IMR-90 (cell line): Measurements from ENCODE around the gene PRR23E. TPM values are rescaled to one million over a fixed set of nuclear protein-coding genes. Genes with fewer than 3 reads are reported as not detected.

Experiments
- ATAC-seq: fragments of 200-7000 bp; cut with Tn5 transposase; 2 replicates; pipeline ENCODE4 v1.9.1; 2020; ENCODE audit warnings: low read depth, mild to moderate bottlenecking, moderate library complexity
- BruUV-seq: library from RNA; stranded (reverse); fragments of 400-500 nt; replicated peaks from 2 replicates; lab custom pipeline; 2021; lab: Mats Ljungman, UMichigan
- CTCF ChIA-PET: fragments of 300-600 bp; formaldehyde crosslinking; extraction: SDS; loops from one replicate; lab custom pipeline; 2021; ENCODE audit warnings: antibody characterized with exemption; lab: Yijun Ruan, JAX
- POLR2A ChIA-PET: fragments of 300-600 bp; sonication (Branson Sonifier 250); formaldehyde crosslinking; loops from one replicate; lab custom pipeline; 2022; ENCODE audit warnings: antibody characterized with exemption; ENCODE audit not compliant: unreplicated experiment; lab: Charles Lee
- DNase-seq: peaks from one replicate; pipeline ENCODE4 v3.0.0; 2013
- H2AFZ ChIP-seq: replicated peaks from 2 replicates; pipeline ENCODE3; 2013; ENCODE audit warnings: low read length, mild to moderate bottlenecking; ENCODE audit not compliant: poor library complexity
- H2AK5ac ChIP-seq: 2 replicates; pipeline ENCODE4 v1.6.1; 2013; ENCODE audit warnings: low read depth, low read length, inconsistent platforms
- H2AK9ac ChIP-seq: replicated peaks from 2 replicates; pipeline ENCODE3; 2013; ENCODE audit warnings: mild to moderate bottlenecking, low read depth, low read length, moderate library complexity; ENCODE audit not compliant: poor library complexity
- H2BK120ac ChIP-seq: 2 replicates; pipeline ENCODE4 v1.6.1; 2013; ENCODE audit warnings: low read depth, low read length, inconsistent platforms
- H2BK15ac ChIP-seq: 3 replicates; pipeline ENCODE4 v1.6.1; 2013; ENCODE audit warnings: low read depth, low read length, inconsistent platforms
- H2BK20ac ChIP-seq: 2 replicates; pipeline ENCODE4 v1.6.1; 2013; ENCODE audit warnings: low read depth, mild to moderate bottlenecking, inconsistent platforms, low read length, moderate library complexity
- H2BK5ac ChIP-seq: 2 replicates; pipeline ENCODE4 v1.6.1; 2013; ENCODE audit warnings: mild to moderate bottlenecking, low read depth, low read length, inconsistent platforms; ENCODE audit not compliant: poor library complexity, severe bottlenecking
- H3K14ac ChIP-seq: replicated peaks from 2 replicates; pipeline ENCODE4 v1.6.1; 2013; ENCODE audit warnings: low read depth, low read length, inconsistent platforms
- H3K18ac ChIP-seq: 2 replicates; pipeline ENCODE4 v1.6.1; 2013; ENCODE audit warnings: low read depth, low read length, control low read depth
- H3K23ac ChIP-seq: 2 replicates; pipeline ENCODE4 v1.6.1; 2013; ENCODE audit warnings: low read depth, low read length, inconsistent platforms
- H3K27ac ChIP-seq: 2 replicates; pipeline ENCODE4 v1.5.1; 2013; ENCODE audit warnings: mild to moderate bottlenecking, control low read depth, low read length; ENCODE audit not compliant: insufficient read depth
- H3K27me3 ChIP-seq: 2 replicates; pipeline ENCODE4 v1.6.1; 2013; ENCODE audit warnings: low read length; ENCODE audit not compliant: control insufficient read depth, insufficient read depth
- H3K36me3 ChIP-seq: 2 replicates; pipeline ENCODE4 v1.6.1; 2013; ENCODE audit warnings: low read length, mixed read lengths; ENCODE audit not compliant: control insufficient read depth, insufficient read depth
- H3K4ac ChIP-seq: 2 replicates; pipeline ENCODE4 v1.6.1; 2013; ENCODE audit warnings: low read depth, low read length, inconsistent platforms
- H3K4me1 ChIP-seq: 2 replicates; pipeline ENCODE4 v1.6.1; 2013; ENCODE audit warnings: low read length, mixed read lengths; ENCODE audit not compliant: control insufficient read depth, insufficient read depth
- H3K4me2 ChIP-seq: 2 replicates; pipeline ENCODE4 v1.6.1; 2013; ENCODE audit warnings: low read depth, mild to moderate bottlenecking, control low read depth, low read length, moderate library complexity
- H3K4me3 ChIP-seq: 2 replicates; pipeline ENCODE4 v1.5.1; 2013; ENCODE audit warnings: low read depth, mild to moderate bottlenecking, control low read depth, low read length, moderate library complexity; ENCODE audit not compliant: insufficient read depth
- H3K56ac ChIP-seq: 2 replicates; pipeline ENCODE4 v1.6.1; 2013; ENCODE audit warnings: low read length, inconsistent platforms; ENCODE audit not compliant: insufficient read depth; ENCODE audit errors: extremely low read depth
- H3K79me1 ChIP-seq, 2 experiments: 2 replicates each; pipeline ENCODE4 v1.6.1; 2013; ENCODE audit warnings: low read length in 2 of 2, inconsistent platforms in 1 of 2, low read depth in 1 of 2
- H3K9ac ChIP-seq: 2 replicates; pipeline ENCODE4 v1.6.1; 2013; ENCODE audit warnings: low read depth, low read length, control low read depth
- H3K9me1 ChIP-seq: 2 replicates; pipeline ENCODE4 v1.6.1; 2013; ENCODE audit warnings: low read length, inconsistent platforms; ENCODE audit not compliant: insufficient read depth
- H3K9me3 ChIP-seq: 2 replicates; pipeline ENCODE4 v1.6.1; 2013; ENCODE audit warnings: low read length; ENCODE audit not compliant: control insufficient read depth, insufficient read depth
- H4K20me1 ChIP-seq: 2 replicates; pipeline ENCODE4 v1.6.1; 2013; ENCODE audit warnings: low read length, inconsistent platforms; ENCODE audit not compliant: insufficient read depth
- H4K5ac ChIP-seq: 2 replicates; pipeline ENCODE4 v1.6.1; 2013; ENCODE audit warnings: mild to moderate bottlenecking, low read depth, low read length, control low read depth
- H4K8ac ChIP-seq, 2 experiments: 2 replicates each; pipeline ENCODE4 v1.6.1; 2013; ENCODE audit warnings: low read depth in 2 of 2, low read length in 2 of 2, control low read depth in 1 of 2, inconsistent platforms in 1 of 2
- H4K91ac ChIP-seq: 2 replicates; pipeline ENCODE4 v1.6.1; 2013; ENCODE audit warnings: low read depth, low read length, inconsistent platforms; ENCODE audit not compliant: insufficient read depth
- CHD1 ChIP-seq: IDR thresholded peaks from 2 replicates; pipeline ENCODE4 v1.6.1; 2012; ENCODE audit warnings: low read depth, low read length, improper control_type of control experiment
- WGBS, 2 experiments: methylation state at CpG; one replicate each; pipeline versions ENCODE4 v1.1.5 to v1.1.7; 2013; ENCODE audit warnings: missing lambda C conversion rate in 2 of 2; ENCODE audit not compliant: insufficient read length in 1 of 2; ENCODE audit errors: extremely low coverage in 2 of 2; 5-methylcytosine and 5-hydroxymethylcytosine counted together
- dilution Hi-C: fragments of 300-500 bp; cut with HindIII; formaldehyde crosslinking; loops from one replicate; pipeline ENCODE4 v1.14.3; 2018; ENCODE audit warnings: low sequenced_read_pairs; ENCODE audit not compliant: unreplicated experiment
- in situ Hi-C: fragments of 300-500 bp; cut with MboI; formaldehyde crosslinking; loops from 3 replicates; pipeline ENCODE4 v1.14.3; 2019; ENCODE audit warnings: low sequenced_read_pairs, inconsistent platforms, mixed read lengths
- intact Hi-C: fragments of 100-400 bp; cut with micrococcal nuclease; formaldehyde crosslinking; loops from 2 replicates; pipeline ENCODE4 v1.10.0; 2022
- polyA plus RNA-seq, 3 experiments: library from polyadenylated mRNA; depleted of rRNA; stranded (reverse); fragments of >200 nt; gene quantifications; 2 replicates each; pipeline ENCODE4 v1.2.3, GENCODE V29; 2012; ENCODE audit warnings: low replicate concordance in 1 of 3
- total RNA-seq: library from RNA; depleted of rRNA; stranded (reverse); fragments of >200 nt; gene quantifications from 2 replicates; pipeline ENCODE4 v1.2.3, GENCODE V29; 2012

PRR23E gene
- total and polyA plus RNA-seq, 2 of the 4 experiments (the other 2 are of a cell fraction): not detected

- no peak overlapping the region for H3K18ac ChIP-seq
- no peak overlapping the region for H2BK120ac ChIP-seq
- no peak for DNase-seq
- H4K91ac ChIP-seq: no peak overlapping the region
- H2AK5ac ChIP-seq: no peak overlapping the region
- no peak overlapping the region for H2BK15ac ChIP-seq
- no peak for ATAC-seq
- no peak overlapping the region for H3K9ac ChIP-seq
- dilution Hi-C loops (no loop called here), in situ Hi-C loops (no loop called here), intact Hi-C loops (no loop called here)
- H3K4me2 ChIP-seq: no peak overlapping the region
- no peak overlapping the region for H2BK20ac ChIP-seq
- no CpG with 5 or more reads among the region's 7 CpGs for WGBS, 2 experiments
- no peak overlapping the region for H3K56ac ChIP-seq
- H3K23ac ChIP-seq: no peak overlapping the region
- no peak overlapping the region for H3K4ac ChIP-seq
- no peaks in the 10 kb centered on the region for H3K9me1 ChIP-seq
- no peak overlapping the region for H2AK9ac ChIP-seq
- BruUV-seq: no TSS peak
- ChIA-PET POLR2A (no interaction called here), CTCF (interaction anchor here (0.7 kb wide), 1 partner anchor 364 kb away, joined by 3 read pairs; no protein-coding TSS in a partner anchor)
- H3K9me3 ChIP-seq: no peaks in the 10 kb centered on the region
- no peak overlapping the region for H4K5ac ChIP-seq
- H3K36me3 ChIP-seq: no peaks in the 10 kb centered on the region
- no peak overlapping the region for H3K4me3 ChIP-seq
- no peak overlapping the region for H2AFZ ChIP-seq
- no peak overlapping the region for H3K14ac ChIP-seq
- H3K79me1 ChIP-seq: no peaks in the 10 kb centered on the region
- H2BK5ac ChIP-seq: no peak overlapping the region
- no peak overlapping the region for H3K27ac ChIP-seq
- no peak for TF ChIP-seq CHD1
- no peak overlapping the region for H4K8ac ChIP-seq
- H3K27me3 ChIP-seq: peaks cover 3% of the 10 kb centered on the region
- H4K20me1 ChIP-seq: no peaks in the 10 kb centered on the region
- no peaks in the 10 kb centered on the region for H3K4me1 ChIP-seq
Observed at GRCh38 chr3:127210654-127210943, 17.7 kb downstream of the PRR23E start.
